ENCODE measurements around the gene NF2. TPM values are rescaled to one million over a fixed set of nuclear protein-coding genes. Genes with fewer than 3 reads are reported as not detected.

The NF2 gene
- total RNA-seq, 4 donors from 2014 or later: 30.5 to 82.5 (median 36.6) TPM

DNA sequence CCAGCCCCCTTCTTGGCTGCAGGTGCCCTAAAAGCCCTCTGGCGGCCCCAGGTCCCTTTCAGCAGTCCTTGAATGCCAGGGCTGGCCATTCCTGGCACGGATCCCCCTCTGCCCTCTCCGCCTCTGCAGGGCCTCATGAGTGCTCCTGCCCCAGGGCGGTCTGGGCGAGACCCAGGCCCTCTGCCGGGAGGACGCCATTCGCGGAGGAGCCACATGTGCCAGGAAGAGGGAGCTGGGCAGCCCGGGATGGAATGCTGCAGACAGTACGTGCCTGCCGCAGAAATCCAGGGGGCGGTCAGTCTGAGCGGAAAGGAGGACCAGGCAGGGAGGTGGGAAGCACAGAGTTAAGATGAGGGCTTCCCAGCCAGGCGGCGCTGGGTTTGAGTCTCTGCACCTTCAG lies 119.2 kb downstream of the NF2 start:
- no peaks in the 10 kb centered on the region for H3K9me3 ChIP-seq
- H3K27ac ChIP-seq: no peak overlapping the region
- no peak for DNase-seq
- TF ChIP-seq, protein P1, sequence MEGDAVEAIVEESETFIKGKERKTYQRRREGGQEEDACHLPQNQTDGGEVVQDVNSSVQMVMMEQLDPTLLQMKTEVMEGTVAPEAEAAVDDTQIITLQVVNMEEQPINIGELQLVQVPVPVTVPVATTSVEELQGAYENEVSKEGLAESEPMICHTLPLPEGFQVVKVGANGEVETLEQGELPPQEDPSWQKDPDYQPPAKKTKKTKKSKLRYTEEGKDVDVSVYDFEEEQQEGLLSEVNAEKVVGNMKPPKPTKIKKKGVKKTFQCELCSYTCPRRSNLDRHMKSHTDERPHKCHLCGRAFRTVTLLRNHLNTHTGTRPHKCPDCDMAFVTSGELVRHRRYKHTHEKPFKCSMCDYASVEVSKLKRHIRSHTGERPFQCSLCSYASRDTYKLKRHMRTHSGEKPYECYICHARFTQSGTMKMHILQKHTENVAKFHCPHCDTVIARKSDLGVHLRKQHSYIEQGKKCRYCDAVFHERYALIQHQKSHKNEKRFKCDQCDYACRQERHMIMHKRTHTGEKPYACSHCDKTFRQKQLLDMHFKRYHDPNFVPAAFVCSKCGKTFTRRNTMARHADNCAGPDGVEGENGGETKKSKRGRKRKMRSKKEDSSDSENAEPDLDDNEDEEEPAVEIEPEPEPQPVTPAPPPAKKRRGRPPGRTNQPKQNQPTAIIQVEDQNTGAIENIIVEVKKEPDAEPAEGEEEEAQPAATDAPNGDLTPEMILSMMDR (IDR thresholded peaks at IDR 0.05): no peak
- TF ChIP-seq POLR2A (IDR thresholded peaks at IDR 0.05): no peak
- H3K36me3 ChIP-seq: no peaks in the 10 kb centered on the region
- H3K4me3 ChIP-seq: no peak overlapping the region
- H3K27me3 ChIP-seq: peaks cover 0 to 16% of the 10 kb centered on the region in 2 donors
- peaks cover 0 to 12% (median 5%) of the 10 kb centered on the region in 4 donors for H3K4me1 ChIP-seq

DNA sequence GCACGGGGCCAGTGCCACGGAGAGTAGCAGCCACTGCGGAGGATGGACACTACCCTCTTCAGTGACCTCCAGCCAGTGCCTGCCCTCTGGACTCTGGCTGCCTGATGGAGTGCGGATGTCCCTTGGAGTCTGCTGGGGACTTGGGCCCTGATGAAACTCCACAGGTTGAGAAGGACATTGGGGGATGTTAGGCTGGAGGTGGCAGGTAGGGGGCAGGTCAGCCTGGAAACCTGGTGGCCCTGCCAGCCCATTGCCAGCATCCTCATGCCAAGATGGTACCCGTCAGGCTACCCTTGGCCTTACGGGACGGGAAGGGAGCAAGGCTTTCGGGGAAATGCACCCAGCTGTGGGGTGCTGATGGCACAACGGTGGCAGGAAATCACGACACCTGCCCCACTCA lies 120.3 kb downstream of the NF2 start:
- Histone ChIP-seq H3K27ac (no peak overlapping the region), H3K4me3 (no peak overlapping the region), H3K27me3 (peaks cover 0 to 16% of the 10 kb centered on the region in 2 donors), H3K36me3 (no peaks in the 10 kb centered on the region), H3K4me1 (peaks cover 0 to 12% (median 5%) of the 10 kb centered on the region in 4 donors), H3K9me3 (no peaks in the 10 kb centered on the region)
- TF ChIP-seq, protein P1 (IDR thresholded peaks at IDR 0.05): no peak
- no peak for TF ChIP-seq POLR2A (IDR thresholded peaks at IDR 0.05)
- DNase-seq: no peak

DNA sequence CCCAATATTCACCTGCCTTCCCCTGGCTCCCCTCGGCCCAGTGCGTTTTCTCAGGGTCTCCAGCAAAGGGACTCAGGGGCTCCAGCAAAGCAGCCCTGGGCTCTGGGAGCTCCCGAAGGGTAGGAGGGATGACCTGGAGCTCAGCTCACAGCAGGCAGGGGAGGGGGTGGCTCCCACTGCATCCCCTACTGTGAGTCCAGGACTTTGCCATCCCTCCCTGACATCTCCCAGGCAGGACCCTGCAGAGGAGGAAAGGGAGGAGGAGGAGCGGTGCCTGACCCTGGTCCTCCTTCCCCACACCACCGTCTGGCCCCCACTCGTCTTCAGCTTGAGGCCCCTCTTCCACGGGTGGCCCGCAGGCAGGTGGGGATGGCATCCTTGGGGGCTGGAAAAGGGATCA lies 121.4 kb downstream of the NF2 start:
- peaks cover 0 to 9% (median 4%) of the 10 kb centered on the region in 4 donors for H3K4me1 ChIP-seq
- H3K9me3 ChIP-seq: no peaks in the 10 kb centered on the region
- no peak for DNase-seq
- H3K27me3 ChIP-seq: peaks cover 0 to 12% of the 10 kb centered on the region in 2 donors
- no peak overlapping the region for H3K27ac ChIP-seq
- H3K4me3 ChIP-seq: no peak overlapping the region
- H3K36me3 ChIP-seq: no peaks in the 10 kb centered on the region
- TF ChIP-seq, protein P1 (IDR thresholded peaks at IDR 0.05): no peak
- no peak for TF ChIP-seq POLR2A (IDR thresholded peaks at IDR 0.05)

DNA sequence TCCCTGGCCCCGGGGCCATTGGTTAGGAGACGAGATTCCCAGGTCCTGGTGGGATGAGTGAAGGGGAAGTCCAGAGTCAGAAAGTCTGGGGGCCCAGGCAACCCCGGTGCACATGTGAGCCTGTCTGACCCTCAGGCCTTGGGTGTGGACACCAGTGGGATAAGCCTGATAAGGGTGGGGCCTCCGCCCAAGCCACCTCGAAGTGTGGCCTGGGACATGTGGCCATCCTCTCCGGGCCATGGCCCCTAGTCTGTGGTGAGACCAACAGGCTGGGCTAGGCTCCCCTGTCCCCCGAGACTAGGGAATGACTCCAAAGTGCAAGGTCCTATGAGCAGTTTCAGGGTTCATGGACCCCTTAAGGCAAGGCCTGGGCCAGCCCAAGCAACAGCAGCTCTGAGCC lies 122.7 kb downstream of the NF2 start:
- Histone ChIP-seq H3K9me3 (no peaks in the 10 kb centered on the region), H3K27ac (no peak overlapping the region), H3K4me1 (no peaks in the 10 kb centered on the region), H3K36me3 (peaks cover 0 to 8% (median 0%) of the 10 kb centered on the region in 3 donors), H3K4me3 (no peak overlapping the region), H3K27me3 (peaks cover 0 to 3% of the 10 kb centered on the region in 2 donors)
- TF ChIP-seq, protein P1 (IDR thresholded peaks at IDR 0.05): no peak
- TF ChIP-seq POLR2A (IDR thresholded peaks at IDR 0.05): no peak
- no peak for DNase-seq

DNA sequence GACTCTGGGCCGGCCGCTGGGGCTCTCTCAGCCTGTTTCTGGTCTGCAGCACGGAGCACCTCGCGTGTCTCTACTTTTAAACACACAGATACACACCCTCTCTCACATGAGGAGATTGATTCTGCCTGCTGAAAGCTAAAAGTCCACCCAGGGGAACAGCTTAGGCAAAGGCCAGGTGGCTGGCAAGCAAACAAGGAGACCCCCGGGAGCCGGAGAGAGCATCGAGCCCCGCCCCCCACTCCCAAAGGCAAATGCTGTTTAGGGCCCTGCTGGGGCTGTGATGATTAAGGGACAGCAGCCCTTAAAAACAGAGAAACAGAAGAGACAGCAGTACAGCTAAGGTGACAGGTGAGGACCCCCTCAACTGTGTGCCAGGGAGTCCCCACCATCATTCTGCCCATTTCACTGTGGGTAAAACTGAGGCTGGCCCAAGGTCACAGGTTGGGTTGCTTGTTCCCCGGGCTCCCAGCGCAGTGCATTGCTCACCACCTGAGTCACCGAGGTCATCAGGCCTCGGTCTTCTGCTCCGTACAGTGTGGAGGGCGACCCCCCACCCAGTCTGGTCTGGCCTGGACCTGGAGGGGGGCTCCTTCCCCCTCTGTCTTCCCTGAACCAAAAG lies 123.2 kb downstream of the NF2 start:
- Histone ChIP-seq H3K9me3 (no peaks in the 10 kb centered on the region), H3K4me3 (no peak overlapping the region), H3K36me3 (peaks cover 0 to 12% (median 0%) of the 10 kb centered on the region in 3 donors), H3K27me3 (no peaks in the 10 kb centered on the region), H3K27ac (no peak overlapping the region), H3K4me1 (no peaks in the 10 kb centered on the region)
- DNase-seq: no peak
- no peak for TF ChIP-seq POLR2A (IDR thresholded peaks at IDR 0.05)
- TF ChIP-seq, protein P1 (IDR thresholded peaks at IDR 0.05): no peak

Measured in Peyer's patch (tissue), 4 donors.